Breast epithelium (tissue), 4 donors: ENCODE measurements around the gene FAM181A. TPM values are rescaled to one million over a fixed set of nuclear protein-coding genes. Genes with fewer than 3 reads are reported as not detected.

ENCODE experiments used
- DNase-seq, 2 donors: peaks; one replicate each; pipeline ENCODE4 v3.0.0-alpha.2; 2019; ENCODE audit warnings: low spot score in 2 of 2
- H3K27ac ChIP-seq, 2 donors: fragments of 200-600 bp; sonication (generic) in 1 of 2; one replicate each; pipeline ENCODE4 v1.5.1; 2016 to 2019; ENCODE audit warnings: mild to moderate bottlenecking in 1 of 2
- H3K27me3 ChIP-seq, 2 donors: fragments of 200-600 bp; sonication (generic) in 1 of 2; one replicate each; pipeline versions ENCODE4 v1.5.1 to v1.6.0; 2017 to 2019; ENCODE audit warnings: control low read depth in 1 of 2, mild to moderate bottlenecking in 1 of 2
- H3K36me3 ChIP-seq: fragments of 200-600 bp; one replicate; pipeline ENCODE4 v1.5.1; 2019
- H3K4me1 ChIP-seq, 2 donors: fragments of 200-600 bp; sonication (generic); one replicate each; pipeline ENCODE4 v1.5.1; 2016 to 2019; ENCODE audit warnings: control low read depth in 1 of 2
- H3K4me3 ChIP-seq, 3 donors: fragments of 200-600 bp; sonication (generic); 1 replicate in 2 of 3; 2 replicates in 1 of 3; pipeline ENCODE4 v1.5.1; 2016 to 2019; ENCODE audit warnings: mild to moderate bottlenecking in 3 of 3, moderate library complexity in 2 of 3
- H3K9me3 ChIP-seq, 2 donors: fragments of 200-600 bp; sonication (generic) in 1 of 2; one replicate each; pipeline ENCODE4 v1.5.1; 2016 to 2019; ENCODE audit warnings: control low read depth in 1 of 2
- POLR2A ChIP-seq: fragments of 450-650 bp; IDR thresholded peaks from one replicate; pipeline ENCODE4 v1.6.1; 2016; ENCODE audit warnings: antibody characterized with exemption, mild to moderate bottlenecking, moderate library complexity
- POLR2AphosphoS5 ChIP-seq, 3 donors: sonication (generic); formaldehyde crosslinking; IDR thresholded peaks; one replicate each; pipeline ENCODE4 v1.6.1; 2017; ENCODE audit warnings: antibody characterized with exemption in 3 of 3
- intact Hi-C: fragments of 100-400 bp; cut with DNase I; formaldehyde crosslinking; loops from one replicate; pipeline ENCODE4 v1.15.1; 2023; ENCODE audit warnings: low total_unique reads
- total RNA-seq, 3 donors: library from RNA; depleted of rRNA; stranded (reverse); fragments of >200 nt; gene quantifications; one replicate each; pipeline ENCODE4 v1.1.0, GENCODE V29; 2016
- TF ChIP-seq, protein P1 (sequence below), 3 donors: fragments of 450-650 bp; IDR thresholded peaks; one replicate each; pipeline ENCODE4 v1.5.1; 2016 to 2017; ENCODE audit warnings: antibody characterized with exemption in 3 of 3, mild to moderate bottlenecking in 3 of 3, moderate library complexity in 3 of 3

The FAM181A gene
- total RNA-seq, 3 donors from 2014 or later = not detected

DNA sequence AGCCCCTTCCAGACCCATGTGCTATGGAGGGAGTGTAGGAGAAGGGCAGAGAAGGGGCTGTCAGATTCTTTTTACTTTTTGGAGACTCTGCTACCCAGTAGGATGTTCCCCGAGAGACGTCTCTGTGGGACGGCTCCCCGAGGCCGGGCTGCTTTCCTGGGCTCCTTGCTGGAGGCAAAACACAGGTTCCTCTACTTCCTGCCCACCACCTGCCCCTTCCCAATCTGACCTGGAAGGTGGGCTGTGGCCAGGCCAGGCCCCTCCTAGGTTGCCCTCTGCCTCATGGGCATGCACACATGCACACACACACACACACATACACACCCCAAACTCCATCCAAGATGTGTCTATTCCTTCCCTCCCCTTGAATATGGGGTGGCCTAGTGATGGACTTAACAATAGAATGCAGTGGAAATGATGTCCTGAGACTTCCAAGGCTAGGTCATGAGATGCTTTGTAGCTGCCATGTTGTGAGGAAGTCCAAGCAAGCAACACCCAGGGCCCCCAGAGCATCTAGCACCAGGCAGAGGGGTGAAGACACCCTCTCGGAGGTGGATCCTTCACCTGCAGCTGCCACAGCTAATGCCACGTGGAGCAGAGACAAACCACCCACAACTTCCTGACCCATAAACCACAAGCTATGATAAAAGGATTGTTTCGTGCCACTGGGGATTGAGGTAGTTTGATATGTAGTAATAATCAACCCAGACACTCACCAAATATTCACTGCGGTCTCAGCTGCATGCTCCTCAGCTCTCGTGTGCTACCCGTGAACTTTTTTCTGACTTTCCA, 50.8 kb downstream of the FAM181A start:
- no peaks in the 10 kb centered on the region for H3K27me3 ChIP-seq
- TF ChIP-seq POLR2AphosphoS5 (IDR thresholded peaks at IDR 0.05) (no peak), POLR2A (no peak)
- TF ChIP-seq, protein P1, sequence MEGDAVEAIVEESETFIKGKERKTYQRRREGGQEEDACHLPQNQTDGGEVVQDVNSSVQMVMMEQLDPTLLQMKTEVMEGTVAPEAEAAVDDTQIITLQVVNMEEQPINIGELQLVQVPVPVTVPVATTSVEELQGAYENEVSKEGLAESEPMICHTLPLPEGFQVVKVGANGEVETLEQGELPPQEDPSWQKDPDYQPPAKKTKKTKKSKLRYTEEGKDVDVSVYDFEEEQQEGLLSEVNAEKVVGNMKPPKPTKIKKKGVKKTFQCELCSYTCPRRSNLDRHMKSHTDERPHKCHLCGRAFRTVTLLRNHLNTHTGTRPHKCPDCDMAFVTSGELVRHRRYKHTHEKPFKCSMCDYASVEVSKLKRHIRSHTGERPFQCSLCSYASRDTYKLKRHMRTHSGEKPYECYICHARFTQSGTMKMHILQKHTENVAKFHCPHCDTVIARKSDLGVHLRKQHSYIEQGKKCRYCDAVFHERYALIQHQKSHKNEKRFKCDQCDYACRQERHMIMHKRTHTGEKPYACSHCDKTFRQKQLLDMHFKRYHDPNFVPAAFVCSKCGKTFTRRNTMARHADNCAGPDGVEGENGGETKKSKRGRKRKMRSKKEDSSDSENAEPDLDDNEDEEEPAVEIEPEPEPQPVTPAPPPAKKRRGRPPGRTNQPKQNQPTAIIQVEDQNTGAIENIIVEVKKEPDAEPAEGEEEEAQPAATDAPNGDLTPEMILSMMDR (IDR thresholded peaks at IDR 0.05) = no peak
- intact Hi-C loops = no loop called here
- no peak for DNase-seq
- H3K27ac ChIP-seq = no peak overlapping the region
- H3K9me3 ChIP-seq = no peaks in the 10 kb centered on the region
- H3K36me3 ChIP-seq = no peaks in the 10 kb centered on the region
- peaks cover 0 to 5% of the 10 kb centered on the region in 2 donors for H3K4me1 ChIP-seq
- H3K4me3 ChIP-seq = no peak overlapping the region

DNA sequence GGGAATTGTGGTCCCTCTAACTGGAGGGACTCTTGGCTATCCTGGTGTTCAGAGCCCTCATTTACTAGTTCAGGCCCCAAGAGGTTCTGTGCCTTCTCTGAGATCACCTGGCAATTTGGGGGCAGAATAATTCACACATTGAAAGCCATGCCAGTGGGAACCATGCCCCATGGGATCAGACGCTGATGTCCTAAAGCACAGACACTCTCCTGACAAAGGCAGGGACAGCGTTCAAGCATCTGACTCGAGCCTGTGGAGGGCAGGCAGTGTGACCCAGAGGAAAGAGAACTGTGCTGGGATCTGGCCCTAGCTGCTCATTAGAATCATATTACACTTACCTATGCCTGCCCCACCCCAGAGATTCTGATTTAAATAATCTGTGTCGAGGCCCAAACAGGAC, 51.6 kb downstream of the FAM181A start:
- Histone ChIP-seq H3K27me3 (no peaks in the 10 kb centered on the region), H3K4me1 (peaks cover 0 to 5% of the 10 kb centered on the region in 2 donors), H3K4me3 (no peak overlapping the region), H3K27ac (no peak overlapping the region), H3K9me3 (no peaks in the 10 kb centered on the region), H3K36me3 (no peaks in the 10 kb centered on the region)
- intact Hi-C loops = no loop called here
- no peak for DNase-seq
- TF ChIP-seq POLR2AphosphoS5 (IDR thresholded peaks at IDR 0.05) = no peak
- TF ChIP-seq, protein P1 (IDR thresholded peaks at IDR 0.05) = no peak
- TF ChIP-seq POLR2A = no peak

Other genes starting within 250 kb of the FAM181A start
- 1 to 10 TPM in 2 of 3 donors, under 1 TPM in 1; 0.98 to 2.1 (median 1.3) TPM for gene PRIMA1, start 138.9 kb upstream of the FAM181A start, total RNA-seq
- 1 to 10 TPM in 2 of 3 donors, not detected in 1; 1.3 to 2.0 TPM for gene ASB2, start 49.2 kb downstream of the FAM181A start, total RNA-seq
- not detected for gene CCDC197, start 70.0 kb downstream of the FAM181A start, total RNA-seq
- gene OTUB2, start 99.0 kb downstream of the FAM181A start, total RNA-seq = 1 to 10 TPM in 1 of 3 donors, under 1 TPM in 2; 0.64 to 1.6 (median 0.73) TPM
- gene DDX24, start 153.9 kb downstream of the FAM181A start, total RNA-seq = 100 to 1,000 TPM; 156 to 201 (median 172) TPM
- 10 to 100 TPM in 2 of 3 donors, 1 to 10 TPM in 1; 6.6 to 14.5 (median 10.6) TPM for gene IFI27L1, start 154.0 kb downstream of the FAM181A start, total RNA-seq
- gene IFI27, start 183.4 kb downstream of the FAM181A start, total RNA-seq = 100 to 1,000 TPM; 101 to 196 (median 160) TPM
- 10 to 100 TPM; 74.2 to 98.8 (median 92.1) TPM for gene IFI27L2, start 202.3 kb downstream of the FAM181A start, total RNA-seq
- gene PPP4R4, start 247.0 kb downstream of the FAM181A start, total RNA-seq = 1 to 10 TPM in 2 of 3 donors, under 1 TPM in 1; 0.48 to 7.9 (median 7.2) TPM